Gastroesophageal sphincter (tissue), 3 donors: Measurements from ENCODE around the gene PIGL.

Source experiments
- POLR2A ChIP-seq, 2 donors: fragments of 450-650 bp; IDR thresholded peaks; one replicate each; pipeline ENCODE4 v1.6.1; 2017; ENCODE audit warnings: antibody characterized with exemption in 2 of 2, mild to moderate bottlenecking in 2 of 2, moderate library complexity in 1 of 2
- TF ChIP-seq, protein P1 (sequence below), 4 experiments: fragments of 200-600 bp in 2 of 4; fragments of 450-650 bp in 2 of 4; sonication (generic) in 1 of 4; IDR thresholded peaks; one replicate each; pipeline ENCODE4 v1.5.1; 2017 to 2019; ENCODE audit warnings: antibody characterized with exemption in 4 of 4, mild to moderate bottlenecking in 2 of 4, moderate library complexity in 2 of 4

DNA sequence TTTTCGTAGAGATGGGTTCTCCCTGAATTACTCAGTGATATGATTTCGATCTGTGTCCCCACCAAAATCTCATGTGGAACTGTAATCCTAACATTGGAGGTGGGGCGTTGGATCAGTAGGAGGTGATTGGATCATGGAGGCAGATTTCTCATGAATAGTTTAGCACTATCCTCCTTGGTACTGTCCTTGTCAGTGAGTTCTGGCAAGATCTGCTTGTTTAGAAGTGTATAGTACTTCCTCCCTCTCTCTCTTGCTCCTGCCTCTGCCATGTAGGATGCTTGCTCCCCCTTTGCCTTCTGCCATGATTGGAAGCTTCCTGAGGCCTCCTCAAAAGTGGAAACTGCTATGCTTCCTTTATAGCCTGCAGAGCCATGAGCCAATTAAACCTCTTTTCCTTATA lies 22.9 kb downstream of the PIGL start:
- TF ChIP-seq, protein P1, sequence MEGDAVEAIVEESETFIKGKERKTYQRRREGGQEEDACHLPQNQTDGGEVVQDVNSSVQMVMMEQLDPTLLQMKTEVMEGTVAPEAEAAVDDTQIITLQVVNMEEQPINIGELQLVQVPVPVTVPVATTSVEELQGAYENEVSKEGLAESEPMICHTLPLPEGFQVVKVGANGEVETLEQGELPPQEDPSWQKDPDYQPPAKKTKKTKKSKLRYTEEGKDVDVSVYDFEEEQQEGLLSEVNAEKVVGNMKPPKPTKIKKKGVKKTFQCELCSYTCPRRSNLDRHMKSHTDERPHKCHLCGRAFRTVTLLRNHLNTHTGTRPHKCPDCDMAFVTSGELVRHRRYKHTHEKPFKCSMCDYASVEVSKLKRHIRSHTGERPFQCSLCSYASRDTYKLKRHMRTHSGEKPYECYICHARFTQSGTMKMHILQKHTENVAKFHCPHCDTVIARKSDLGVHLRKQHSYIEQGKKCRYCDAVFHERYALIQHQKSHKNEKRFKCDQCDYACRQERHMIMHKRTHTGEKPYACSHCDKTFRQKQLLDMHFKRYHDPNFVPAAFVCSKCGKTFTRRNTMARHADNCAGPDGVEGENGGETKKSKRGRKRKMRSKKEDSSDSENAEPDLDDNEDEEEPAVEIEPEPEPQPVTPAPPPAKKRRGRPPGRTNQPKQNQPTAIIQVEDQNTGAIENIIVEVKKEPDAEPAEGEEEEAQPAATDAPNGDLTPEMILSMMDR (IDR thresholded peaks at IDR 0.05), result no peak
- no peak for TF ChIP-seq POLR2A (IDR thresholded peaks at IDR 0.05)
